Measurements from ENCODE around the gene COL15A1. TPM values are rescaled to one million over a fixed set of nuclear protein-coding genes. Genes with fewer than 3 reads are reported as not detected.

The COL15A1 gene
- total and polyA plus RNA-seq, 2 donors (not counting 1 experiment from before 2014, with no cell fraction given): not detected

DNA sequence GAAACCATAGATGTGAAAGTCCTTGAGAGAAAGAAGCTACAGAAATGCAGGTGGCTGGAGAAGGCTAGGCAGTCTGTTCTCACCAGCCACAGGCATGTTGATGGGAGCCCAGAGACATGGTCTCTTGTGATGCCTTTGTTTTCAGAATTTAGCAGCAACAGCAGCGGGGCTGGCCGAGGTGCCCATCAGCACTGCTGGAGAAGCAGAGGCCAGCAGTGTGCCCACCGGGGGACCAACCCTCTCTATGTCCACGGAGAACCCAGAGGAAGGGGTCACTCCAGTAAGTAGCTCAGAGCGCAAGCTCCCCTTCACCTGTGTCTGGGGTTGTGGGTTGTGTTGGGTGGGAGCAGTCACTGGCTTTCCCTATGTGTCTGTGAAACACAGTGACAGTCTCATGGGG lies 59.6 kb downstream of the COL15A1 start:
- Mint-ChIP-seq H3K4me3 (no peak overlapping the region), H3K27me3 (no peaks in the 10 kb centered on the region), H3K9me3 (ENCODE audit: insufficient read depth) (no peaks in the 10 kb centered on the region), H3K4me1 (peaks cover 7% of the 10 kb centered on the region), H3K27ac (no peak overlapping the region)
- no peak overlapping the region for H3K4me2 ChIP-seq (replicated peaks; ENCODE audit: low read depth, low read length, poor library complexity, severe bottlenecking)
- H3K4me3 ChIP-seq (ENCODE audit: control extremely low read depth in 1 of 5, extremely low read depth in 1 of 5, insufficient read depth in 1 of 5, low read depth in 2 of 5, low read length in 4 of 5): no peak overlapping the region
- no peak overlapping the region for H2AFZ ChIP-seq (ENCODE audit: insufficient read depth, low read depth, low read length, poor library complexity, severe bottlenecking)
- H3K27ac ChIP-seq (ENCODE audit: low read length in 2 of 2): no peak overlapping the region
- H3K9ac ChIP-seq (ENCODE audit: low read length): no peak overlapping the region
- peaks cover 0 to 12% of the 10 kb centered on the region in 2 donors for H3K4me1 ChIP-seq (ENCODE audit: control insufficient read depth in 2 of 2, insufficient read depth in 2 of 2, low read length in 2 of 2)
- intact Hi-C loops (cut with micrococcal nuclease): loop anchor here (5.0 kb wide), 1 partner anchor 54 kb away; no protein-coding TSS in a partner anchor
- no peaks in the 10 kb centered on the region for H4K20me1 ChIP-seq (ENCODE audit: control insufficient read depth, insufficient read depth, low read length, poor library complexity, severe bottlenecking)
- CTCF ChIA-PET: interaction anchor here (0.9 to 11.5 kb wide), 5 partner anchors 12 to 153 kb away, joined by 3 to 439 read pairs (median 3); no protein-coding TSS in a partner anchor
- no peak for ATAC-seq (ENCODE audit: low read depth)
- no peak for TF ChIP-seq EZH2 (IDR thresholded peaks at IDR 0.05; ENCODE audit: borderline replicate concordance, insufficient read depth, low read depth, low read length, poor library complexity, severe bottlenecking)
- TF ChIP-seq, protein P1, sequence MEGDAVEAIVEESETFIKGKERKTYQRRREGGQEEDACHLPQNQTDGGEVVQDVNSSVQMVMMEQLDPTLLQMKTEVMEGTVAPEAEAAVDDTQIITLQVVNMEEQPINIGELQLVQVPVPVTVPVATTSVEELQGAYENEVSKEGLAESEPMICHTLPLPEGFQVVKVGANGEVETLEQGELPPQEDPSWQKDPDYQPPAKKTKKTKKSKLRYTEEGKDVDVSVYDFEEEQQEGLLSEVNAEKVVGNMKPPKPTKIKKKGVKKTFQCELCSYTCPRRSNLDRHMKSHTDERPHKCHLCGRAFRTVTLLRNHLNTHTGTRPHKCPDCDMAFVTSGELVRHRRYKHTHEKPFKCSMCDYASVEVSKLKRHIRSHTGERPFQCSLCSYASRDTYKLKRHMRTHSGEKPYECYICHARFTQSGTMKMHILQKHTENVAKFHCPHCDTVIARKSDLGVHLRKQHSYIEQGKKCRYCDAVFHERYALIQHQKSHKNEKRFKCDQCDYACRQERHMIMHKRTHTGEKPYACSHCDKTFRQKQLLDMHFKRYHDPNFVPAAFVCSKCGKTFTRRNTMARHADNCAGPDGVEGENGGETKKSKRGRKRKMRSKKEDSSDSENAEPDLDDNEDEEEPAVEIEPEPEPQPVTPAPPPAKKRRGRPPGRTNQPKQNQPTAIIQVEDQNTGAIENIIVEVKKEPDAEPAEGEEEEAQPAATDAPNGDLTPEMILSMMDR (IDR thresholded peaks at IDR 0.05): no peak
- 100% methylated on average over 2 of the region's 5 CpGs for WGBS (ENCODE audit: insufficient coverage)
- no peak for DNase-seq
- H3K79me2 ChIP-seq (ENCODE audit: control insufficient read depth, insufficient read depth, low read length): no peaks in the 10 kb centered on the region
- H3K9me3 ChIP-seq (ENCODE audit: control extremely low read depth in 1 of 3, control insufficient read depth in 2 of 3, insufficient read depth in 1 of 3, low read length in 2 of 3): no peaks in the 10 kb centered on the region
- no peaks in the 10 kb centered on the region for H3K36me3 ChIP-seq (replicated peaks in 1 of 2; ENCODE audit: control extremely low read depth in 1 of 2, control insufficient read depth in 1 of 2, extremely low read depth in 1 of 2, insufficient read depth in 2 of 2, low read length in 1 of 2)
- POLR2A ChIA-PET: no interaction called here
- H3K27me3 ChIP-seq (replicated peaks in 1 of 4; ENCODE audit: control extremely low read depth in 1 of 4, control insufficient read depth in 3 of 4, insufficient read depth in 4 of 4, low read length in 3 of 4): peaks cover 0 to 9% (median 0%) of the 10 kb centered on the region in 4 experiments

DNA sequence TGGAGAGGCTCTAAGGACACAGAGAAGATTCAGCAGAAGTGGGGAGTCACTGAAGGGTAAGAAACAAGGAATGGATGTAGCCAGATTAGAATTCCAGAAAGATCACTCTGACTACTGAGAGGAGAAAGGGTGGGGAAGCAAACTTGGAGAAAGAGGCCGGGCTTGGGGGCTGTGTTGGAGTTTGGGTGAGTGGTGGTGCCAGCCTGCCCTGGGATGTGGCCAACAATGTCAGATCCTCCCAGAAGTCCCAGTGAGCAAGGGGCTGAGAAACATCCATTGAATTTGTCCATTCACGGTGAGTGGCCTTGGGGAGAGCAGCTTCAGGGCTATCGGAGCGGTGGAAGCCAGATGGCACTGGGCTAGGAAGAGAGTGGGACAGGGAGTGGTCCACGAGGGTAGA lies 60.4 kb downstream of the COL15A1 start:
- no peak overlapping the region for H3K9ac ChIP-seq (ENCODE audit: low read length)
- H3K4me3 Mint-ChIP-seq: no peak overlapping the region
- no peaks in the 10 kb centered on the region for H3K36me3 ChIP-seq (replicated peaks in 1 of 2; ENCODE audit: control extremely low read depth in 1 of 2, control insufficient read depth in 1 of 2, extremely low read depth in 1 of 2, insufficient read depth in 2 of 2, low read length in 1 of 2)
- DNase-seq (no peak), ATAC-seq (ENCODE audit: low read depth) (no peak)
- no peaks in the 10 kb centered on the region for H4K20me1 ChIP-seq (ENCODE audit: control insufficient read depth, insufficient read depth, low read length, poor library complexity, severe bottlenecking)
- H3K4me1 ChIP-seq (ENCODE audit: control insufficient read depth in 2 of 2, insufficient read depth in 2 of 2, low read length in 2 of 2): peaks cover 0 to 7% of the 10 kb centered on the region in 2 donors
- CTCF ChIA-PET: interaction anchor here (1.7 to 5.3 kb wide), 2 partner anchors 98 to 137 kb away, joined by 7 to 18 read pairs; no protein-coding TSS in a partner anchor
- peaks cover 0 to under 1% (median 0%) of the 10 kb centered on the region in 4 experiments for H3K27me3 ChIP-seq (replicated peaks in 1 of 4; ENCODE audit: control extremely low read depth in 1 of 4, control insufficient read depth in 3 of 4, insufficient read depth in 4 of 4, low read length in 3 of 4)
- H3K27ac Mint-ChIP-seq: no peak overlapping the region
- no peak overlapping the region for H2AFZ ChIP-seq (ENCODE audit: insufficient read depth, low read depth, low read length, poor library complexity, severe bottlenecking)
- 97% methylated on average over 5 of the region's 5 CpGs for WGBS (ENCODE audit: insufficient coverage)
- peaks cover 7% of the 10 kb centered on the region for H3K4me1 Mint-ChIP-seq
- H3K4me2 ChIP-seq (replicated peaks; ENCODE audit: low read depth, low read length, poor library complexity, severe bottlenecking): no peak overlapping the region
- no peak for TF ChIP-seq EZH2 (IDR thresholded peaks at IDR 0.05; ENCODE audit: borderline replicate concordance, insufficient read depth, low read depth, low read length, poor library complexity, severe bottlenecking)
- no peak overlapping the region for H3K27ac ChIP-seq (ENCODE audit: low read length in 2 of 2)
- H3K27me3 Mint-ChIP-seq: no peaks in the 10 kb centered on the region
- no peaks in the 10 kb centered on the region for H3K9me3 Mint-ChIP-seq (ENCODE audit: insufficient read depth)
- intact Hi-C loops (cut with micrococcal nuclease): loop anchor here (5.0 kb wide), 1 partner anchor 53 kb away; no protein-coding TSS in a partner anchor
- H3K4me3 ChIP-seq (ENCODE audit: control extremely low read depth in 1 of 5, extremely low read depth in 1 of 5, insufficient read depth in 1 of 5, low read depth in 2 of 5, low read length in 4 of 5): no peak overlapping the region
- H3K9me3 ChIP-seq (ENCODE audit: control extremely low read depth in 1 of 3, control insufficient read depth in 2 of 3, insufficient read depth in 1 of 3, low read length in 2 of 3): no peaks in the 10 kb centered on the region
- POLR2A ChIA-PET: no interaction called here
- no peaks in the 10 kb centered on the region for H3K79me2 ChIP-seq (ENCODE audit: control insufficient read depth, insufficient read depth, low read length)
